ENCODE measurements around the gene RNF213.
"Not testable (repeated sequence)": the region's sequence is repeated elsewhere in the genome, so short reads cannot be mapped to it uniquely, and the experiment has no call there.

Gene RNF213

GRCh38 chr17:80270836-80271235, 10.2 kb downstream of the RNF213 start:
- TF ChIP-seq CTCF (IDR thresholded peaks at IDR 0.05; ENCODE audit: control extremely low read depth, extremely low read depth, low read depth, missing control alignments), result no peak
- ChIA-PET CTCF (no interaction called here), POLR2A (no interaction called here)

GRCh38 chr17:80272366-80272765, 11.7 kb downstream of the RNF213 start:
- CTCF ChIA-PET, result no interaction called here
- DNase-seq (ENCODE audit: extremely low spot score), result no peak
- POLR2A ChIA-PET, result no interaction called here
- no peak for TF ChIP-seq CTCF (IDR thresholded peaks at IDR 0.05; ENCODE audit: control extremely low read depth, extremely low read depth, low read depth, missing control alignments)

More at GRCh38 chr17:80270836-80271235, 10.2 kb downstream of the RNF213 start:
- no peak for DNase-seq (ENCODE audit: extremely low spot score)

- CTCF ChIA-PET, result no interaction called here
- POLR2A ChIA-PET, result no interaction called here
- DNase-seq (ENCODE audit: extremely low spot score), result no peak
- no peak for TF ChIP-seq CTCF (IDR thresholded peaks at IDR 0.05; ENCODE audit: control extremely low read depth, extremely low read depth, low read depth, missing control alignments)
Observed at GRCh38 chr17:80274331-80274730, 13.7 kb downstream of the RNF213 start.

DNA sequence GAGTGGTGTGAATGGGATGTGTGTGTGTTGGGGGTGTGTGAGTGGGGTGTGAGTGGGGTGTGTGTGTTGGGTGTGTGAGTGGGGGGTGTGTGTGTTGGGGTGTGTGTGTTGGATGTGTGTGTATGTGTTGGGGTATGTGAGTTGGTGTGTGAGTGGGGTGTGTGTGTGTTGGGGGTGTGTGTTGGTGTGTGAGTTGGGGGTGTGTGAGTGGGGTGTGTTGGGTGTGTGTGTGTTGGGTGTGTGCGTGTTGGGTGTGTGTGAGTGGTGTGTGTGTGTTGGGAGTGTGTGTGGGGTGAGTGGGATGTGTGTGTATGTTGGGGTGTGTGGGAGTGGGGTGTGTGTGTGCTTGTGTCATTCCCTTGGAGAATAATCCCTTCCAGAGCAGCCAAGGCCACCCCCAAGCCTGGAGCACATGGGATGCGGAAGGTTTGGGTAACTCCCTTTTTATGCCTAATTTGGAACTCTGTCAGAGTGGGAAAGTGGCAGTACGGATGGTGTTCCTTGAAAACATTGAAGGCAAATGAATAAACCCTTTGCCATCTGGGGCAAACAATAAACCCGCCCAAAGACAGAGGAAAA, 14.3 kb downstream of the RNF213 start:
- no peak for DNase-seq (ENCODE audit: extremely low spot score)
- CTCF ChIA-PET, result no interaction called here
- POLR2A ChIA-PET, result no interaction called here
- TF ChIP-seq CTCF (IDR thresholded peaks at IDR 0.05; ENCODE audit: control extremely low read depth, extremely low read depth, low read depth, missing control alignments), result no peak

GRCh38 chr17:80275857-80276256, 15.2 kb downstream of the RNF213 start:
- POLR2A ChIA-PET; CTCF ChIA-PET; DNase-seq (ENCODE audit: extremely low spot score): not testable (repeated sequence)

- no peak for DNase-seq (ENCODE audit: extremely low spot score)
- ChIA-PET POLR2A (interaction anchor here (0.6 kb wide), 1 partner anchor 177 kb away, joined by 4 read pairs; no protein-coding TSS in a partner anchor), CTCF (no interaction called here)
- TF ChIP-seq CTCF (IDR thresholded peaks at IDR 0.05; ENCODE audit: control extremely low read depth, extremely low read depth, low read depth, missing control alignments), result no peak
Observed at GRCh38 chr17:80277751-80278671, 17.4 kb downstream of the RNF213 start.

DNA sequence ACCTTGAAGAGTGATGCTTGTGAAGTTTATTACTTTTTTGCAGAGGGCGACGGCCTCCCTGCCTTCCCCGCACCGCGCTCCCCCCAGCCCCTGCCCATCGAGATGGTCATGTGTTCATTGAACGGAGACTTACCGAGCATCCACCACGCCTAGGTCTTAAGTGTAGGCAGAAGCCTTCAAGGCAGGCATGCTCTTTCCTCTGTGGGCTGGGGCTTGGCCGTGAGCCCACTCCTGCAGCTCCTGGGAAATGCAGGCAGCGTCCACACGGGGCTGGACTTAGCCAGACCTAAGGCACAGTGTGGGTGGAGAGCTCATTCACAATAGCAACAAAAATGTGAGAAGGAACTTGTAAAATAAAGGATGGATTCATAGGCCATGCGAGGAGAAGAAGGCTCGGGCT, 19.2 kb downstream of the RNF213 start:
- DNase-seq (ENCODE audit: extremely low spot score), result no peak
- POLR2A ChIA-PET, result no interaction called here
- no peak for TF ChIP-seq CTCF (IDR thresholded peaks at IDR 0.05; ENCODE audit: control extremely low read depth, extremely low read depth, low read depth, missing control alignments)
- CTCF ChIA-PET, result no interaction called here

Measured in GM10248 (cell line).